ENCODE measurements around the gene ITGA11.

DNA sequence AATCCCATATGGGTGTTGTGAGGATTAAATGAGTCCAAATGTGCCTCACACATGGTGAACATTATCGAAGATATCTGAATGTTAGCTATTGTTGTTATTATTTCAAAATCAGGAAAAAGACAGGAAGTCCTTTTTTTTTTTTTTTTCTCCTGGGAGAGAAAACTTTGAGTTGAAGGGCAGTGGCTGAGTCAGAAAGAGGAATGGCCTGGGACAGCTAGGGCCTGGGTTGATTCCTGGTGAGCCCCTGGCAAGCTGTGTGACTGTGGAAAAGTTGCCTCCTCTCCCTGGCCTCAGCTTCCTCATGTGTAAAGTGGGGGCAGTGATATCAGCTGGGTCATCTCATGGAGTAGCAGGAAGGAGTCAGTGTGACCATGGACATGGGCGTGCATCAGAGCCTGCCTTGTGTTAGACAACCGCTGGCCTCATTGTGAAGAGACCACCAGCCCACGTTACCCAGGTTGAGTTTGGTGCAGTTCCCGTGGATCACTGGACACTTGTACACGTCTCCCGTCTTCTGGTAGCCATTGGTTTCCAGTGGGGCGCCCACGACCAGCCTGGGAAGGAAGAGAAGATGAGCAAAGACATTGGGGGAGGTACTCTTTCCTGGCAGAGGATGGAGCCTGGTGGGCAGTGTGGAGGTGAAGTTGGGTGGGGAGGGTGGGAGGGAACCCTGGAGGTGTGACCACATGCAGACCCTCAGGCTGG is 63.1 kb downstream of the ITGA11 start:
- TF ChIP-seq, protein P1, sequence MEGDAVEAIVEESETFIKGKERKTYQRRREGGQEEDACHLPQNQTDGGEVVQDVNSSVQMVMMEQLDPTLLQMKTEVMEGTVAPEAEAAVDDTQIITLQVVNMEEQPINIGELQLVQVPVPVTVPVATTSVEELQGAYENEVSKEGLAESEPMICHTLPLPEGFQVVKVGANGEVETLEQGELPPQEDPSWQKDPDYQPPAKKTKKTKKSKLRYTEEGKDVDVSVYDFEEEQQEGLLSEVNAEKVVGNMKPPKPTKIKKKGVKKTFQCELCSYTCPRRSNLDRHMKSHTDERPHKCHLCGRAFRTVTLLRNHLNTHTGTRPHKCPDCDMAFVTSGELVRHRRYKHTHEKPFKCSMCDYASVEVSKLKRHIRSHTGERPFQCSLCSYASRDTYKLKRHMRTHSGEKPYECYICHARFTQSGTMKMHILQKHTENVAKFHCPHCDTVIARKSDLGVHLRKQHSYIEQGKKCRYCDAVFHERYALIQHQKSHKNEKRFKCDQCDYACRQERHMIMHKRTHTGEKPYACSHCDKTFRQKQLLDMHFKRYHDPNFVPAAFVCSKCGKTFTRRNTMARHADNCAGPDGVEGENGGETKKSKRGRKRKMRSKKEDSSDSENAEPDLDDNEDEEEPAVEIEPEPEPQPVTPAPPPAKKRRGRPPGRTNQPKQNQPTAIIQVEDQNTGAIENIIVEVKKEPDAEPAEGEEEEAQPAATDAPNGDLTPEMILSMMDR (CRISPR knock-in tag; IDR thresholded peaks at IDR 0.05): no peak
- TF ChIP-seq TCF7L2 (IDR thresholded peaks at IDR 0.05; ENCODE audit: low read depth, low read length): no peak
- TF ChIP-seq ASH2L (IDR thresholded peaks at IDR 0.05; ENCODE audit: insufficient read length, low read depth, low read length): no peak
- no peak for TF ChIP-seq RARA (CRISPR knock-in tag; IDR thresholded peaks at IDR 0.05)
- TF ChIP-seq, protein P2, sequence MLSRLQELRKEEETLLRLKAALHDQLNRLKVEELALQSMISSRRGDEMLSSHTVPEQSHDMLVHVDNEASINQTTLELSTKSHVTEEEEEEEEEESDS (CRISPR knock-in tag; IDR thresholded peaks at IDR 0.05; ENCODE audit: borderline replicate concordance): no peak
- no peak for TF ChIP-seq SOX5 (CRISPR knock-in tag; IDR thresholded peaks at IDR 0.05; ENCODE audit: borderline replicate concordance)
- TF ChIP-seq CEBPB (IDR thresholded peaks at IDR 0.05; ENCODE audit: borderline replicate concordance, low read depth, low read length): no peak
- TF ChIP-seq TGIF2 (CRISPR knock-in tag; IDR thresholded peaks at IDR 0.05): no peak
- no peak for TF ChIP-seq NFATC3 (CRISPR knock-in tag; IDR thresholded peaks at IDR 0.05)
- TF ChIP-seq, protein P3, sequence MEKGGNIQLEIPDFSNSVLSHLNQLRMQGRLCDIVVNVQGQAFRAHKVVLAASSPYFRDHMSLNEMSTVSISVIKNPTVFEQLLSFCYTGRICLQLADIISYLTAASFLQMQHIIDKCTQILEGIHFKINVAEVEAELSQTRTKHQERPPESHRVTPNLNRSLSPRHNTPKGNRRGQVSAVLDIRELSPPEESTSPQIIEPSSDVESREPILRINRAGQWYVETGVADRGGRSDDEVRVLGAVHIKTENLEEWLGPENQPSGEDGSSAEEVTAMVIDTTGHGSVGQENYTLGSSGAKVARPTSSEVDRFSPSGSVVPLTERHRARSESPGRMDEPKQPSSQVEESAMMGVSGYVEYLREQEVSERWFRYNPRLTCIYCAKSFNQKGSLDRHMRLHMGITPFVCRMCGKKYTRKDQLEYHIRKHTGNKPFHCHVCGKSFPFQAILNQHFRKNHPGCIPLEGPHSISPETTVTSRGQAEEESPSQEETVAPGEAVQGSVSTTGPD (CRISPR knock-in tag; IDR thresholded peaks at IDR 0.05): no peak
- TF ChIP-seq ZNF749 (CRISPR knock-in tag; IDR thresholded peaks at IDR 0.05; ENCODE audit: borderline replicate concordance): no peak
